A549 treated with AZD9567 at 1 μM for 4 hours (cell line): ENCODE data around the gene ZNF17. TPM values are rescaled to one million over a fixed set of nuclear protein-coding genes. Genes with fewer than 3 reads are reported as not detected.

Experiments
- total RNA-seq: library from RNA; stranded (reverse); fragments of 200-300 nt; extraction: Qiagen RNA extraction; gene quantifications from 5 replicates; pipeline ENCODE4 v1.2.3, GENCODE V29; 2022; ENCODE audit not compliant: insufficient read depth

ZNF17 gene
- 4.7 to 5.9 TPM (median 5.1 TPM) in 5 replicates for total RNA-seq

DNA sequence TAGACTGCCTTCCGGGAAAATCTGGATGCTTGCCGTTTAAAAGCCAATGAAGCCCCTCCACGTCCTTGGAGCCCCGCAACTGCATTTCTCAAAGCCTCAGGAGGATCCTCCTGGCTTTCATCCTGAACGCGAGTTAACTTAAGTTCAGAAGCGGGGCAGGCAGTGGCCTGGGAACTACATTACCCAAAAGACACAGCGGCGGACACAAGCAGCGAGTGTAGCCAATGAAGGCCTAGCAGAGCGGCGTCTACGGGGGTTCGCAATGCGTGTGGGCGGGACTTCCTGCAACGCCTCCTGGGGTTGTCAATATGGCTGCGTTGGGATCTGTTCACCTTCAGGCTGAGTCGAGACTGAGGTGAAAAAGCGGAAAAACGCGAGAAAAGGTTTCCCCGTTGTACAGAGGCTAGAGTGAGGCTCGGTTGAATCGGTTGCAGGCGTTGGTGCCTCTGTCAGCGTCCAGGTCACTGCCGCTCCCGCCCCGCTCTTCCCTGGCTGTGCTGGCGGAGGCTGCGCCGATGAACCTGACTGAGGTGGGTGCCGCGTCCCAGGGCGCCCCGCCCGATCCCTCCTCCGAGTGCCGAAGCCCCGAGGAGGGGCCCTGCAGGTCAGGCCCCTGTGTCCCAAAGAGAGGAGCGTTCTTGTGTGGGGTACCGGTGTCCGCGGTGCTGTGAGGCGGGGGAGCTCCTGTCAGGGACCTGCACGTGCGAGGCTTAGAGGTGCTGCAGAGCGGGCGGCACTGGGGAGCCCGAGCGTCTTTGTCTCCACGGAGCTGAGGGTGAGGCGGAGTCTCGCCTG is at the start of gene ZNF17:
TSS of gene ZNF17 (plus strand) at position 285 of the 795 bp plus-strand sequence. CDS start 2,455 bp downstream, outside the sequence.

DNA sequence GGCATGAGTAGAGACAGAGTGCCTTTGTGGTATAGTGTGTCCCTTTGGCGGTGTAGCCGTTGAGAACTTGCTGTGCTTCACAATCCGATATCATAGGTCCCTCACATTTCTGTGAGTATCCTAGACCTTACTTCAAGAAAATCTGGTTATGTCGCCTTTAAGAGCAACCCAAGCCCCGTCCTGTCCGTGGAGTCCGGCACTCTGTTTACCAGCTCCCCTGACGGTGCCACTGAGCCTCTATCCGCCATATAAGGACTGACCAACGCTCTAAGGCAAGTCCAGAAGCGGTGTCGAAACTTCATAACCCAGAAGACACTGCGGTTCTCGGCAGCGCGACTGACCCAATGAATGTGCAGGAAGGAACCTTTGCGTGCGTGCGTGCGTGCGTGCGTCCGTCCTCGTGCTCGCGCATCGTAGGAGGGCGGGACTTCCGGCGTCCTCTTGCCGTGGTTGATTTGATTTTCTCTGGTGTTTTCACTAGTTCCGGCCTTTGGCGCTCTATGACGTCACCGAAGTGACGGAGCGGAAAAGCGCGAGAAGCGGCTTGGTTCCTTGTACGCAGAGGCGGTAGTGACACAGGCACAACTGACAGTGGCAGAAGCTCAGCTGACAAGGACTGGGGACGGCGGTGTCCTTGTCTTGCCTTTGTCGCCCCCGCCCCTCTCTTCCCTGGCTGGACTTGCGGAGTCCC is 47.8 kb upstream of the ZNF17 start, which contains the start of the genes TRAPPC2B and ZNF547:
TSS of gene TRAPPC2B (plus strand) at position 555 of the 691 bp plus-strand sequence. CDS start 1,283 bp downstream, outside the sequence.
TSS of gene ZNF547 (plus strand) at position 555 of the 691 bp plus-strand sequence. CDS start 5,005 bp downstream, outside the sequence.

DNA sequence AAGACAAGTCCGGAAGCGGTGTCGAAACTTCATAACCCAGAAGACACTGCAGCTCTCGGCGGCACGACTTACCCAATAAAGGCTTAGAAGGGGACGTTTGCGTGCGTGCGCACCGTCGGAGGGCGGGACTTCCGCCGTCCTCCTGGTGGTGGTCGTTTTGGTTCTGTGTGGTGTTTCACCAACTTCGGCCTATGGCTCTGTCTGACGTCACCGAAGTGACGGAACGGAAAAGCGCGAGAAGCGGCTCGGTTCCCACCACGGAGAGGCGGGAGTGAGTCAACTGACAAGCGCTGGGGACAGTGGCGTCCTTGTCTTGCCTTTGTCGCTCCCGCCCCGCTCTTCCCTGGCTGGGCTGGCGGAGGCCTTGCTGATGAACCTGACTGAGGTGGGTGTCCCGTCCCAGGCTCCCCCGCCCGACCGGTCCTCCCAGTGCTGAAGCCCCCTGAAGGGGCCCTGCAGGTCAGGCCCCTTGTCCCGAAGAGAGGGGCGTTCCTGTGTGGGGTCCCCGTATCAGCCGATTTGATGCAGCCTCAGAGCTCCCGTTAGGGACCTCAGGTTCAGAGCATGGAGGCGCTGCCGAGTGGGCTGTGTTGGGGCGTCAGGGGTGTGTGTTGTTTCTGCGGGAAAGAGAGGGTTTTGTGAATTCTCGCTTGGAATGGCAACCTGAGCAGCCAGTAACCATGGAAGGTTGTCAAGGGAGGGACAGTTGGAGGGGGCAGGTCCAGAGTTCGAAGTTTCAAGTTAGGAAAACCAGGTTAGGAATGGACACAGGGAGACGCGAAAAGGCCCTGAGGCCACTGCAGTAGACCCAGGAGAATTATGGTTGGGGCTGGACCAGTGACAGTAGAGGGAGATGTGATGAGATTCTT is 21.0 kb upstream of the ZNF17 start, which contains the start of gene ZNF548:
TSS of gene ZNF548 (plus strand) at position 125 of the 869 bp plus-strand sequence. CDS start at position 371, 246 bp downstream.

DNA sequence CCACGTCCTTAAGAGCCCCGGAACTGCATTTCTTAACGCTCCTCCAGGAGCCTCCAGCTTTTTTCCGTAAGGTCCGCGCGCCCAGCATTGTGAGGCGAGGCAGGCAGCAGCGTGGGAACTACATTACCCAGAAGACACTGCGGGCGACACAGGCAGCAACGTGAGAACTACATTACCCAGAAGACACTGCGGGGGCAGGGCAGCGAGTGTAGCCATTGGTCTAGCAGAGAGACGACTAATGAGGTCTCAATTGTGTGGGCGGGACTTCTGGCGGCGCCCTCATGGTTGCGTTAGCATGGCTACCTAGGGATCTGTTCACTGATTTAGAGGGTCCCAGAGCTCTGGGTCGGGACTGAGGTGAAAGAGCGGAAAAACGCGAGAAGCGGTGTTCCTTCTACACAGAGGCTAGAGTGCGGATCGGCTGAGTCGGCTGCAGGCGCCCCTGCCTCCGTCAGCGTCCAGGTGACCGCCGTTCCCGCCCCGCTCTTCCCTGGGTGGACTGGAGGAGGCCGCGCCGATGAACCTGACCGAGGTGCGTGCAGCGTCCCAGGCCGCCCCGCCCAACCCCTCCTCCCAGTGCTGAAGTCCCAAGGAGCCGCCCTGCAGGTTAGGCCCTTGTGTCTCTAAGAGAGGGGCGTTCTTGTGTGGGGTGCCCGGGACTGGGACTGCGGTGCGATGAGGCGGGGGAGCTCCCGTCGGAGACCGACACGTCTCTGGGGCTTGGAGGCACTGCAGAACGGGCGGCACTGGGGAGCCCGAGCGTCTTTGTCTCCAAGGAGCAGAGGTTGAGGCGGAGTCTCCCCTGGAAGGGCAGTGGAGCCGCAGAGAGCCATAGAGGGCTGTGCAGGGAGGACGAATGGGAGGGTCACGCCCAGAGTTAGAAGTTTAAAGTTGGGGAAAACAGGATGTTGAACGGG is 24.4 kb downstream of the ZNF17 start, which contains the start of gene ZNF749:
TSS of gene ZNF749 (plus strand) at position 264 of the 917 bp plus-strand sequence. CDS start at position 518, 254 bp downstream.

Other genes starting within 250 kb of the ZNF17 start
- gene DUXA, start 243.7 kb upstream of the ZNF17 start, total RNA-seq, result not detected in 5 replicates
- 5.1 to 8.8 TPM (median 8.6 TPM) in 5 replicates for gene ZNF264, start 219.7 kb upstream of the ZNF17 start, total RNA-seq
- gene AURKC, start 180.1 kb upstream of the ZNF17 start, total RNA-seq, result 0.38 to 0.59 TPM (median 0.51 TPM) in 4 of 5 replicates, not detected in the other
- 1.1 to 2.3 TPM (median 1.7 TPM) in 5 replicates for gene ZNF805, start 170.5 kb upstream of the ZNF17 start, total RNA-seq
- gene ZNF460, start 130.7 kb upstream of the ZNF17 start, total RNA-seq, result 0.86 to 1.2 TPM (median 0.91 TPM) in 4 of 5 replicates, not detected in the other
- gene ZNF543, start 90.7 kb upstream of the ZNF17 start, total RNA-seq, result 1.1 to 3.1 TPM (median 1.3 TPM) in 5 replicates
- gene ZNF304, start 59.9 kb upstream of the ZNF17 start, total RNA-seq, result 2.0 to 2.4 TPM (median 2.1 TPM) in 5 replicates
- 12.8 to 16.1 TPM (median 13.3 TPM) in 5 replicates for gene TRAPPC2B, start 47.6 kb upstream of the ZNF17 start, total RNA-seq
- 0.78 to 1.6 TPM (median 1.3 TPM) in 5 replicates for gene ZNF547, start 47.6 kb upstream of the ZNF17 start, total RNA-seq
- gene ZNF548, start 21.3 kb upstream of the ZNF17 start, total RNA-seq, result 2.6 to 6.0 TPM (median 3.2 TPM) in 5 replicates
- 17.7 to 33.9 TPM (median 18.6 TPM) in 5 replicates for gene ZNF749, start 24.2 kb downstream of the ZNF17 start, total RNA-seq
- 0.05 to 0.10 TPM (median 0.06 TPM) in 3 of 5 replicates, not detected in the others for gene VN1R1, start 46.0 kb downstream of the ZNF17 start, total RNA-seq
- 1.1 to 1.5 TPM (median 1.2 TPM) in 5 replicates for gene ZNF772, start 66.4 kb downstream of the ZNF17 start, total RNA-seq
- gene ZNF419, start 76.6 kb downstream of the ZNF17 start, total RNA-seq, result 6.6 to 7.2 TPM (median 6.8 TPM) in 5 replicates
- 4.6 to 11.1 TPM (median 5.6 TPM) in 5 replicates for gene ZNF773, start 88.8 kb downstream of the ZNF17 start, total RNA-seq
- gene ZNF549, start 116.2 kb downstream of the ZNF17 start, total RNA-seq, result 1.5 to 3.6 TPM (median 1.6 TPM) in 5 replicates
- 3.2 to 4.8 TPM (median 4.3 TPM) in 5 replicates for gene ZNF550, start 148.7 kb downstream of the ZNF17 start, total RNA-seq
- gene ZNF416, start 167.8 kb downstream of the ZNF17 start, total RNA-seq, result 3.4 to 4.6 TPM (median 4.2 TPM) in 5 replicates
- gene ZIK1, start 173.0 kb downstream of the ZNF17 start, total RNA-seq, result 0.18 TPM in 1 of 5 replicates, not detected in the others
- gene ZNF530, start 188.7 kb downstream of the ZNF17 start, total RNA-seq, result 3.9 to 6.5 TPM (median 4.6 TPM) in 5 replicates
- gene ZNF134, start 203.1 kb downstream of the ZNF17 start, total RNA-seq, result 7.5 to 20.4 TPM (median 8.9 TPM) in 5 replicates
- gene ZNF211, start 222.0 kb downstream of the ZNF17 start, total RNA-seq, result 5.6 to 7.8 TPM (median 6.5 TPM) in 5 replicates